Memory B cell (primary cell): Measurements from ENCODE around the gene ST14.

Experiments
- ATAC-seq: fragments of 150-1000 bp; cut with Tn5 transposase; 2 replicates; pipeline ENCODE4 v1.10.0; 2021; ENCODE audit warnings: low read depth, mild to moderate bottlenecking, moderate library complexity
- DNase-seq, 2 donors: peaks; one replicate each; pipeline ENCODE4 v3.0.0; 2022; ENCODE audit warnings: low spot score in 2 of 2
- H3K27ac Mint-ChIP-seq: one replicate; pipeline ENCODE4 v1.8.0; 2022; ENCODE audit warnings: mild to moderate bottlenecking, moderate library complexity, mixed read lengths
- H3K27me3 Mint-ChIP-seq: one replicate; pipeline ENCODE4 v1.8.0; 2022; ENCODE audit warnings: mixed read lengths
- H3K36me3 Mint-ChIP-seq: one replicate; pipeline ENCODE4 v1.8.0; 2022; ENCODE audit warnings: mild to moderate bottlenecking, mixed read lengths
- H3K4me1 Mint-ChIP-seq: one replicate; pipeline ENCODE4 v1.8.0; 2022; ENCODE audit warnings: mixed read lengths
- H3K4me3 Mint-ChIP-seq: one replicate; pipeline ENCODE4 v1.8.0; 2022; ENCODE audit warnings: mild to moderate bottlenecking, moderate library complexity, mixed read lengths
- H3K9me3 Mint-ChIP-seq: one replicate; pipeline ENCODE4 v1.8.0; 2022; ENCODE audit warnings: mixed read lengths

ST14 gene

DNA sequence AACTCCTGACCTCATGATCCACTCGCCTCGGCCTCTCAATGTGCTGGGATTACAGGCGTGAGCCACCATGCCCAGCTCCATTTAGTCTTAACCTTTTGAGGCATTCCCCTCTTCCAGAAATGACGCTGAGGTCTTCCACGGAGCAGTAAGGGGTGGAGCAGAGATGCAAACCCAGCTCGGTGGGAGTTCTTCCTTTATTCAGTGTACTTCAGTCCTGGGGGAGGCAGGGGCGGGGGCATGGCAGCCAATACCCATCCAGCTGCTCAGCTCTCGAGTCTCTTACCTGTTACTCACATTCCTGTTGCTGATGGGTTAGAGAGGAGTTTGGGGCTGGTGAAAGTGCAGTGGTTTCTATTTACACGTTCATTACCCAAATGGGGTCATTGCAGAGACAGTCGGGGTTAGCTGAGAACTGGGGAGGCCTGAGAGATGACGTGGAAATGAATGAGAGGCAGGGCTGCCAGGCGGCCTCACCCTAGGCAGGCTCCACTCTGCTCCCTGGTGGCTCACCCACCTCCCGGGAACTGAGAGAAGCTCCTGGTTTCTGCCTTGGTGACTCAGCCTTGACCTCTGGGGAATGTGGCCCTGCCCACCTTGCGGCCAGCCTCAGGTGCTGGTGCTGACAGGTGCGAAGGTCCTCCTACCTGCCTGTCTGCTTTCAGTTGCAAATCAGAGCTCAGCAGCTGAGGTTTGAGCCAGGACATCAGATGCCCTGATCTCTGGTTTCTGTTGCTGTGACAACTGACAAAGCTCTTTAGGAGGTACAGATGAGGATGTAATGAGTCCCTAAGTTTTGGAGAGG, 13.4 kb upstream of the ST14 start:
- Mint-ChIP-seq H3K9me3 (no peaks in the 10 kb centered on the region), H3K36me3 (peaks cover 3% of the 10 kb centered on the region), H3K27me3 (no peaks in the 10 kb centered on the region), H3K4me1 (peaks cover 33% of the 10 kb centered on the region), H3K4me3 (peak overlapping the region; percentile 35), H3K27ac (peak overlapping the region; percentile 94)
- DNase-seq (no peak), ATAC-seq (peak; percentile 29)

DNA sequence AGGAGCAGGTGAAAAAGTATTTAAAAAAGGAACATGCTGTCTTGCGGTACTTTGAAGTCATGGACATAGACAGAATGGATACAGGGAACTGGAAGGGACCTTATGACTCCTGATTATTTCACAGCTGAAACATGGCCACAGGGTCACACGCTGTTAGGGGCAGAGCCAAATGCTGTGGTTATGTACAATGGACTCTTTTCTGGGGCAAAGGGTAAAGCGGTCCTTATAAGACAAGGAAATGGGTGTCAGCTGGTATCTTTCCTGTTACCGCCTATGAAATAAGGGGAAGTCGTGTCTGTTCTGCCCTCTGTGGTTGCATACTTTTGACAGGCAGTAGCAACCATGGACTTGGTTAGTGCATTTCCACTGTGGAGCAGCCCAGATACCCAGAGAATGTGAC, 12.8 kb upstream of the ST14 start:
- ATAC-seq (peak; percentile 96), DNase-seq (peak in 1 of 2 donors; percentile 49)
- Mint-ChIP-seq H3K4me3 (peak overlapping the region; percentile 35), H3K9me3 (no peaks in the 10 kb centered on the region), H3K36me3 (peaks cover 3% of the 10 kb centered on the region), H3K27ac (peak overlapping the region; percentile 94), H3K27me3 (no peaks in the 10 kb centered on the region), H3K4me1 (peaks cover 36% of the 10 kb centered on the region)

DNA sequence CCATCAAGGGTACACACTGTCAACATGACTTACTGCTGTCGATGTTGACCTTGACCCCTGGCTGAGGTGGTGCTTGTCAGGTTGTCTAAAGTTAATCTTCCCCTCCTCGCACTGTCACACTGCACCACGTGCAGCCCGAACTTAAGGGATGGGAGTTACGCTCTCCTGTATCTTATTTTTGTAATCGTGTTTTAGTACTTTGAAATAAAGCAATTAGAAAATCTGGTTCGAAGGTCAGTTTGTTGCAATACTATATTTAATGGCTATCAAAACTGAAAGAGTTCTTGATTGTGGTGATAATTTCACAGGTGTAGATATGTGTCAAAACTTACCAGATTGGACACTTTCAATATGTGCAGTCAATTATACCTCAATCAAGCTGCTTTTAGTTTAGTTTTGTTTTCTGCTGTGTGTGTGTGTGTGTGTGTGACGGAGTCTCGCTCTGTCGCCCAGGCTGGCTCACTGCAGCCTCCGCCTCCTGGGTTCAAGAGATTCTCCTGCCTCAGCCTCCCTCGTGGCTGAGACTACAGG, 10.7 kb upstream of the ST14 start:
- ATAC-seq (no peak), DNase-seq (no peak)
- Mint-ChIP-seq H3K27ac (peak overlapping the region; percentile 53), H3K27me3 (no peaks in the 10 kb centered on the region), H3K4me3 (no peak overlapping the region), H3K9me3 (no peaks in the 10 kb centered on the region), H3K4me1 (peaks cover 47% of the 10 kb centered on the region), H3K36me3 (peaks cover 3% of the 10 kb centered on the region)

DNA sequence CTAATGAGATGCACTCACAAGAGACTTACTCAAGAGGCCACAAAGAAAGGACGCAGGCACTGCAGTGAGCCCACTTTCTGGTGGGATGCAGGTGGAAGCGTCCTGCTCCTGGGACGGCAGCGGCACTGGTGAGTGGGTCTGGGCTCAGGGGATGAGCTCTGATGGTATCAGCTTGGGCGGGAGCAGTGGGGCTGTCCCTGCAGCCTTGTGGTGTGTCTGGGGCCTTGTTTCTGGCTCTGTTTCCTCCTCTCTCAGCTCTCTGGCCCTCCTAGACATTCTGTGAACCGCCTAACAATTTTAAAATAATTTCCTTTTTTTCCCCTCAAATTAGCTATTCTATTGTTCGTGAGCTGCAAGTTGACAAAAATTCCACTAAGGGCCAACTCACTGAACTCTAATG, 8.8 kb upstream of the ST14 start:
- DNase-seq (no peak), ATAC-seq (no peak)
- H3K27ac Mint-ChIP-seq: peak overlapping the region; percentile 22
- H3K9me3 Mint-ChIP-seq: no peaks in the 10 kb centered on the region
- peaks cover 45% of the 10 kb centered on the region for H3K4me1 Mint-ChIP-seq
- H3K27me3 Mint-ChIP-seq: no peaks in the 10 kb centered on the region
- no peak overlapping the region for H3K4me3 Mint-ChIP-seq
- no peaks in the 10 kb centered on the region for H3K36me3 Mint-ChIP-seq

DNA sequence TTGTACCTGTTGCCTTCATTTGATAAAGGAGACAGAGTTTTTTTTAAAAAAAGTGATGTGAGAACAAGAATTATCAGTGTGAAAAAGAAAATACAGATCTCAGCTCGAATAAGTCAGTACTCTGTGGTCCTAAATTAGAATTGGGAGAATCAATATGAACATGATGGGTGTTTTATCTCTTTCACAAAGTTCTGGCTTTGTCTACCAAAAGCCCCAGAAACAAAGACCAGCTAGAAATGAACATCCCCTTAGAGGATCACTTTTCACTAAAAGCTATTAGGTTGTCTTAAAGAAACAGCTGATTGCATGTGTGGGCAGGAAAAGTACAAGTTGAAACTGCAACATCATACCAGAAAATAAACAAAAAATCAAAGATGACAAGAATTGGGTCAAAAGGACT, 8.4 kb upstream of the ST14 start:
- Mint-ChIP-seq H3K4me1 (peaks cover 45% of the 10 kb centered on the region), H3K36me3 (no peaks in the 10 kb centered on the region), H3K4me3 (no peak overlapping the region), H3K27ac (peak overlapping the region; percentile 22), H3K27me3 (no peaks in the 10 kb centered on the region), H3K9me3 (no peaks in the 10 kb centered on the region)
- ATAC-seq (no peak), DNase-seq (no peak)

DNA sequence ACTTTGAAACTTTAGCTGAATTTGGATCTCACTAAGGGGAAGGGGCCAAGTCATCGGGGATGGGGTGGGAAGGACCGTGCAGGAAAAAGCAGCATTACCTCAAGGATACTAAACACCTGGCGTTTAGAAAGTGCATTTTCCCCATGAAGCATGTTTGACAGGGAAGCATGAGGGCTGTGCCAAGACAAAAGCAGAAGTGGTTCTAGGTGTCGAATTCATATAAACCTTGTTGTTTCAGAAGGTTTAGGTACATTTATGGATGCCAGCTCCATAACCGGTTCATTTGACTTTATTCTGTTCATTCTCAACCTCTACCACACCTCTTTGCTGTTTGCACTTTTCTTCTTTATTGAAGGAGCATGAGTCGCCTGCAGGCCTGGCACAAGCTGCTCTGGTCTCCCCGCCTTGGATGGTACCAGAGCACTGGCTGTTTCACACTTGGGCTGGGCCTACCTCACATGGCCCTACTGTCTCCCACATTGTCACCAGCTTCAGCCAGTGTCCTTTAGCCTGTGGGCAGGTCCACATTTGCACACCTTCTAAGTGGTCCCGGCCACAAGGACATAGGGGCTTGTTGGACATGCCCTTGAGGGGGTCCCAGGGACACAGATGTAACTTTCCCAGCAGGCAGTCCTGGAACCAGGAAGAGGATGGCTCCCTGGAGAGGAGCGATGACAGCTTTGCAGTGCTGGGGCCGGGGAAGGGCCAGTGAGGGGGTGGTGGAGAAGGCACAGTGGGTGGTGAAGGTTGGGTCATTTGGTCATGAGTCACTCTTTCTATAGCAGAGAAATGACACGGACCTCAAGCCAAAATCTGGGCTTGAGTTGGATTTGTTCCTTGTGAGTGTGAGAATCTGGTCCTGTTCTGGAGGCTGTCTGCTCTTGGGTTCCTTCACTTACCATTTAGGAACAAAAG, 3.2 kb upstream of the ST14 start:
- Mint-ChIP-seq H3K9me3 (no peaks in the 10 kb centered on the region), H3K4me3 (no peak overlapping the region), H3K36me3 (no peaks in the 10 kb centered on the region), H3K27me3 (no peaks in the 10 kb centered on the region), H3K27ac (peak overlapping the region; percentile 40), H3K4me1 (peaks cover 43% of the 10 kb centered on the region)
- ATAC-seq (no peak), DNase-seq (no peak)

DNA sequence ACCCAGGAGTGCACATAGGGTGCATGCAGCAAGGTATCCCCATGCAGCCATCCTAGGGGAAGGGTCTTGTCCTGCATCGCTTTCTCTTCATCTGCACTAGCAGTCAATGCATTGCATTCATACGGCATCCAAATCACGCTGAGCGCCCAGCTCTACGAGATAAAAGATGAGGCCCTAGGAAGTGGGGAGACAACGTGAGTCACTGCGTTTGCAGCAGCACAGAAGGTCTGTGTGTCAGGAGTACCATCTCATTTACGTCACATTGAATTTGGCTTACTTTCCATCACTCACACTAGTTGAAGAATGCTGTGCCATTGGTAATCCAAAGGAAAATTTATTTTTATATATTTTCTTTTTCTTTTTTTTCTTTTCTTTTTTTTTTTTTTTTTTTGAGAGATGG, 2.5 kb upstream of the ST14 start:
- Mint-ChIP-seq H3K27ac (no peak overlapping the region), H3K9me3 (no peaks in the 10 kb centered on the region), H3K4me1 (peaks cover 43% of the 10 kb centered on the region), H3K36me3 (no peaks in the 10 kb centered on the region), H3K27me3 (no peaks in the 10 kb centered on the region), H3K4me3 (no peak overlapping the region)
- no peak for DNase-seq
- ATAC-seq: no peak

DNA sequence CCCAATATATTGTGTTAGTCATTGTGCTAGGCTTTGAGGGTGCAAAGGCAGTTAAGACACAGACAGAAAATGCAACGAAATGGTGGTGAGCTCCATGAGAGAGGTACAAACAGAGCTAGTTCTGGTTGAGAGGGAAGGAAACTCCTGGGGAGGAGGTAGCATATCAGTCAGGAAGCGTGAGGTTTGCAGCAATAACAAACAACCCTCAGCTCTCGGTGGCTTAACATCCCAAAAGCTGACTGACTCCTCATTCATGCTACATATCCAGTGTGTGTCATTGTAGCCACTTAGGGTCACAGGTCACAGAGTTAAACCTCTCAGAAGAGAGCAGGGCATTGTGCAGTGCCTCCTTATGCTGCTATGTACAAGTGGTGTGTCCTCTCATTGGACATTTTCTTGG, 1.7 kb upstream of the ST14 start:
- H3K27me3 Mint-ChIP-seq: no peaks in the 10 kb centered on the region
- ATAC-seq (no peak), DNase-seq (no peak)
- H3K4me3 Mint-ChIP-seq: no peak overlapping the region
- peaks cover 48% of the 10 kb centered on the region for H3K4me1 Mint-ChIP-seq
- H3K9me3 Mint-ChIP-seq: no peaks in the 10 kb centered on the region
- no peak overlapping the region for H3K27ac Mint-ChIP-seq
- H3K36me3 Mint-ChIP-seq: no peaks in the 10 kb centered on the region

DNA sequence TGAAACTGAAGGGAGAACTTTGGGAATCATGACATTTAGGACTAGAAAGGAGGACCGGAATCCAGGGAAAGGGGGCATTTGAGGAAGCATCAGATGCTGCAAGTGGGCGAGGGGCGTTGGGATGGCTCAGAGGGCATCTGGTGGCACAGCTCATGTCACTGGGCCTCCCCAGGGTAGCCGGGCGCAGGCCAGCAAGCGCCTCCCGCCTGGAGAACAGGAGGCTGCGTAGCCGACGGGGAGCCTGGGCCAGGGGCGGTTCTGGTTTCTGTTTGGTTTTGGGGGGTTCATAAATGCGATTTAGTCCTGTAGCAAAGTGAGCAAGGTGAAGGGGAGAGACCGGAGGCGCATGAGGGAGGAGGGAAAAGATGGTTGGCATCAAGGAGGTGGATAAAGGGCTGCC, 443 bp upstream of the ST14 start:
- H3K4me3 Mint-ChIP-seq: peak overlapping the region; percentile 83
- H3K27ac Mint-ChIP-seq: peak overlapping the region; percentile 53
- no peaks in the 10 kb centered on the region for H3K27me3 Mint-ChIP-seq

DNA sequence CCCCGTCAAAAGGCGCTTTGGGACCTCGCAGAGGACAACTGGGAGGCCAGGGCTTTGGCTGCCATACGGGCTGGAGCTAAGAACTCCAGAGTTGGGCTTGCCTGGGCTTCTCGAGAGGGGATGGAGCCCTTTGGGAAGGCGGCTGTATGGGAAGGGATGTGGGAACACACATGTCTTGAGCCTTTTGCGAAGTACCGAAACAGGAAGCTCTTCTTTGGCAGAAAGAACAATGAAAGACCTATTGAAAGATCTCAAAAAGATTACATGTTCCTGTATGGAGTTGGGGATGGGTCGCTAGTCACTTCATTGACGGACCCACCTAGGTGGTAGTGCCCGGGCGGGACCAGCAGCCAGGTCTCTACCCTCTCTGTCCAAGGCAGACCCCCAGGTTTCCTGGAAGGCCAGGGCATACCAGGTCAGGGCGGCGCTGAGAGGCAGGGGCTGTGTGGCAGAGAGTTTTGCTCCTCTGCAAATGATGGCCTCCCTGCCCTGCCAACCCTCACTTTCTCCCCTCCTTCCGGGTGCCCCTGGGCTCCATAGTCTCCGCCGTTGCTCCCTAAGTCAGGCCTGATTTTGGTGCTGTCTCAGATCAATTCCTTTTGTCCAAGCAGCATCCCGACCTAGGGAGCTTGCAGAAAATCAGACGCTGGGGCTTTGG, 1.0 kb downstream of the ST14 start:
- peak overlapping the region; percentile 83 for H3K4me3 Mint-ChIP-seq
- no peaks in the 10 kb centered on the region for H3K27me3 Mint-ChIP-seq
- H3K27ac Mint-ChIP-seq: peak overlapping the region; percentile 83
- no peak for ATAC-seq
- no peaks in the 10 kb centered on the region for H3K9me3 Mint-ChIP-seq
- DNase-seq: no peak
- peaks cover 1% of the 10 kb centered on the region for H3K36me3 Mint-ChIP-seq
- H3K4me1 Mint-ChIP-seq: peaks cover 52% of the 10 kb centered on the region

More for the DNA sequence above, 443 bp upstream of the ST14 start:
- Mint-ChIP-seq H3K9me3 (no peaks in the 10 kb centered on the region), H3K36me3 (peaks cover 1% of the 10 kb centered on the region), H3K4me1 (peaks cover 53% of the 10 kb centered on the region)
- ATAC-seq (no peak), DNase-seq (no peak)

DNA sequence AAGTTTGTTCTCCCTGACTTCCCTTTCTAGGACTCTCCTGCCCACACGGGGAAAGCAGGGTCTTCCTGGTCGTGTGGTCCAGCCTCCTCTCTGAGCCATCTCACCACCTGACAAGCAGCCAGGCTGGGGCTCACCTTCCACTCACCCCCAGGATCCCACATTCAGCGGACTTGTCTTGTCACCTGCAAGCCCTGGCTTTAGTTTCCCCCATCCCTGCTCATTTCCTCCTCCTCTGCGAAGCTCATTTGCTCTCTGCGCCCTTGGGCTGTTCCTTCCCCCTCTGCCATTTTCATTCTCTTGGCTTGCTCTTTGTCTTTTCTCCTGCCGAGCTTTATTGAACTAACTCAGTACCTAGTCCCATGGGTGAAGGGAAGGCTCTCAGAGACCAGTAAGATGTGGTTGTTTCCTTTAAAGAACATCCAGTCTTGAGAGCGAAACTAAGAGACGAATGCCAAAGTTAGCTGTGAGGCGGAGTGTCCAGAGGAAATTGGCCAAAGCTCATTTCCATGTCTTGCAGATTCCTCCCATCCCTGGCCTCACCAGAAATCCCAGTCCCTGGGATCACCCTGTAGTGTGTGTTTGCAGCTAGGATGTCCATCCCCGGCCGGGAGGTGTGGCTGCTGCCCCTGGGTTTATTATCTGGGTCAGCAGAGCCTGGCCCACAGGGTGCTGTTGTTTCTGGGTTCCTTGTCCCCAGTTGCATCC, 2.0 kb downstream of the ST14 start:
- Mint-ChIP-seq H3K4me3 (peak overlapping the region; percentile 83), H3K9me3 (no peaks in the 10 kb centered on the region), H3K27ac (peak overlapping the region; percentile 17), H3K36me3 (peaks cover 3% of the 10 kb centered on the region), H3K27me3 (no peaks in the 10 kb centered on the region), H3K4me1 (peaks cover 51% of the 10 kb centered on the region)
- DNase-seq: no peak
- ATAC-seq: no peak

DNA sequence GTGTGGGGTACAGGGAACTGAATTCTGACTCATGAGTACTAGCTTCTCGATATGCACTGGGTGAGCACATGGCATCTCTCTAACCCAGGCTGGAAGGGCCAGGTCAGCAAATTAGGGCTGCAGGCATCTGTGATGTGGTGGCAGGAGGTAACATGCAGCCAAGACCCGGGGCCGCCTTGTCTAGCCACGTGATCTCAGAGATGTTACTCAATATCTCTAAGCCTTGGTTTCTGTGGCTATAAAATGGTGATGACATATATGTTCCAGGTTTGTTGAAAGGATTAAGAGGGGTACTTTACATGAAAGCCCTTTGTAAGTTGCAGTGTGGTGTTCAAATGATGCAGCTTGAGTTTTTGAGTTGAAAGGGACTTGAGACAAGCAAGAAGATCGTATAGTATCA, 3.2 kb downstream of the ST14 start:
- DNase-seq: no peak
- no peaks in the 10 kb centered on the region for H3K9me3 Mint-ChIP-seq
- peaks cover 3% of the 10 kb centered on the region for H3K36me3 Mint-ChIP-seq
- no peak for ATAC-seq
- no peak overlapping the region for H3K4me3 Mint-ChIP-seq
- H3K27me3 Mint-ChIP-seq: no peaks in the 10 kb centered on the region
- peaks cover 50% of the 10 kb centered on the region for H3K4me1 Mint-ChIP-seq
- H3K27ac Mint-ChIP-seq: no peak overlapping the region
